DND-41 (cell line): ENCODE data around the gene OLIG1.

Experiments used
- ATAC-seq: fragments of 200-7000 bp; cut with Tn5 transposase; 3 replicates; pipeline ENCODE4 v1.9.1; 2021; ENCODE audit warnings: low read depth; ENCODE audit not compliant: insufficient read depth
- DNase-seq: peaks from one replicate; pipeline ENCODE4 v3.0.0-alpha.2; 2020
- H2AFZ ChIP-seq: 2 replicates; pipeline ENCODE4 v1.6.0; 2012; ENCODE audit warnings: low read depth, low read length
- H3K27ac ChIP-seq: 2 replicates; pipeline ENCODE4 v1.5.1; 2012; ENCODE audit warnings: low read length, inconsistent platforms
- H3K27me3 ChIP-seq: fragments of 200-600 bp; sonication (generic); 2 replicates; pipeline ENCODE4 v1.6.0; 2012; ENCODE audit warnings: low read length, mild to moderate bottlenecking, inconsistent platforms; ENCODE audit not compliant: insufficient read depth, poor library complexity
- H3K36me3 ChIP-seq: 2 replicates; pipeline ENCODE4 v1.5.1; 2012; ENCODE audit warnings: low read length, inconsistent platforms; ENCODE audit not compliant: insufficient read depth
- H3K4me1 ChIP-seq: 2 replicates; pipeline ENCODE4 v1.5.1; 2012; ENCODE audit warnings: mild to moderate bottlenecking, low read length; ENCODE audit not compliant: insufficient read depth
- H3K4me2 ChIP-seq: 2 replicates; pipeline ENCODE4 v1.6.0; 2012; ENCODE audit warnings: mild to moderate bottlenecking, moderate library complexity, low read length, inconsistent platforms; ENCODE audit not compliant: insufficient read depth
- H3K4me3 ChIP-seq, 2 experiments: fragments of 200-600 bp in 1 of 2; shearing (Covaris generic) in 1 of 2; 2 replicates each; pipeline ENCODE4 v1.5.1; 2012 to 2016; ENCODE audit warnings: inconsistent platforms in 2 of 2, low read length in 2 of 2, mild to moderate bottlenecking in 2 of 2, low read depth in 1 of 2, moderate library complexity in 1 of 2
- H3K79me2 ChIP-seq: 2 replicates; pipeline ENCODE4 v1.6.0; 2012; ENCODE audit warnings: low read length, inconsistent platforms; ENCODE audit not compliant: insufficient read depth
- H3K9ac ChIP-seq: 2 replicates; pipeline ENCODE4 v1.6.0; 2012; ENCODE audit warnings: low read depth, mild to moderate bottlenecking, inconsistent platforms, low read length, moderate library complexity
- H3K9me3 ChIP-seq: 2 replicates; pipeline ENCODE4 v1.5.1; 2012; ENCODE audit warnings: low read length, moderate library complexity, mild to moderate bottlenecking, inconsistent platforms; ENCODE audit not compliant: insufficient read depth, severe bottlenecking
- H4K20me1 ChIP-seq: 2 replicates; pipeline ENCODE4 v1.6.0; 2012; ENCODE audit warnings: low read length; ENCODE audit not compliant: insufficient read depth
- EZH2 ChIP-seq: IDR thresholded peaks from 3 replicates; pipeline ENCODE4 v1.6.1; 2012; ENCODE audit warnings: borderline replicate concordance, low read depth, mild to moderate bottlenecking, moderate library complexity, low read length, inconsistent platforms; ENCODE audit not compliant: severe bottlenecking
- TF ChIP-seq, protein P1 (sequence below): IDR thresholded peaks from 2 replicates; pipeline ENCODE4 v1.5.1; 2012; ENCODE audit warnings: borderline replicate concordance, low read length, moderate library complexity, mild to moderate bottlenecking; ENCODE audit not compliant: poor library complexity, severe bottlenecking; ENCODE audit errors: extremely low read depth

OLIG1 gene

DNA sequence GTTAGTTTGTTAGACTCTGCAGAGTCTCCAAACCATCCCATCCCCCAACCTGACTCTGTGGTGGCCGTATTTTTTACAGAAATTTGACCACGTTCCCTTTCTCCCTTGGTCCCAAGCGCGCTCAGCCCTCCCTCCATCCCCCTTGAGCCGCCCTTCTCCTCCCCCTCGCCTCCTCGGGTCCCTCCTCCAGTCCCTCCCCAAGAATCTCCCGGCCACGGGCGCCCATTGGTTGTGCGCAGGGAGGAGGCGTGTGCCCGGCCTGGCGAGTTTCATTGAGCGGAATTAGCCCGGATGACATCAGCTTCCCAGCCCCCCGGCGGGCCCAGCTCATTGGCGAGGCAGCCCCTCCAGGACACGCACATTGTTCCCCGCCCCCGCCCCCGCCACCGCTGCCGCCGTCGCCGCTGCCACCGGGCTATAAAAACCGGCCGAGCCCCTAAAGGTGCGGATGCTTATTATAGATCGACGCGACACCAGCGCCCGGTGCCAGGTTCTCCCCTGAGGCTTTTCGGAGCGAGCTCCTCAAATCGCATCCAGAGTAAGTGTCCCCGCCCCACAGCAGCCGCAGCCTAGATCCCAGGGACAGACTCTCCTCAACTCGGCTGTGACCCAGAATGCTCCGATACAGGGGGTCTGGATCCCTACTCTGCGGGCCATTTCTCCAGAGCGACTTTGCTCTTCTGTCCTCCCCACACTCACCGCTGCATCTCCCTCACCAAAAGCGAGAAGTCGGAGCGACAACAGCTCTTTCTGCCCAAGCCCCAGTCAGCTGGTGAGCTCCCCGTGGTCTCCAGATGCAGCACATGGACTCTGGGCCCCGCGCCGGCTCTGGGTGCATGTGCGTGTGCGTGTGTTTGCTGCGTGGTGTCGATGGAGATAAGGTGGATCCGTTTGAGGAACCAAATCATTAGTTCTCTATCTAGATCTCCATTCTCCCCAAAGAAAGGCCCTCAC, 44.2 kb upstream of the OLIG1 start, which contains the start of gene OLIG2:
Gene OLIG2 (plus strand): TSS at position 447 of the 954 bp plus-strand sequence. CDS start 928 bp downstream, outside the sequence.
- ATAC-seq = no peak
- H3K36me3 ChIP-seq = no peaks in the 10 kb centered on the region
- no peaks in the 10 kb centered on the region for H4K20me1 ChIP-seq
- H3K9me3 ChIP-seq = no peaks in the 10 kb centered on the region
- DNase-seq = no peak
- H3K4me2 ChIP-seq = no peak within 1 kb of the TSS
- peaks cover 23% of the 10 kb centered on the region for H3K27me3 ChIP-seq
- no peak within 1 kb of the TSS for H2AFZ ChIP-seq
- no peaks in the 10 kb centered on the region for H3K4me1 ChIP-seq
- no peak within 1 kb of the TSS for H3K4me3 ChIP-seq
- TF ChIP-seq EZH2 = no peak
- H3K27ac ChIP-seq = no peak within 1 kb of the TSS
- H3K9ac ChIP-seq = no peak within 1 kb of the TSS
- H3K79me2 ChIP-seq = no peaks in the 10 kb centered on the region

DNA sequence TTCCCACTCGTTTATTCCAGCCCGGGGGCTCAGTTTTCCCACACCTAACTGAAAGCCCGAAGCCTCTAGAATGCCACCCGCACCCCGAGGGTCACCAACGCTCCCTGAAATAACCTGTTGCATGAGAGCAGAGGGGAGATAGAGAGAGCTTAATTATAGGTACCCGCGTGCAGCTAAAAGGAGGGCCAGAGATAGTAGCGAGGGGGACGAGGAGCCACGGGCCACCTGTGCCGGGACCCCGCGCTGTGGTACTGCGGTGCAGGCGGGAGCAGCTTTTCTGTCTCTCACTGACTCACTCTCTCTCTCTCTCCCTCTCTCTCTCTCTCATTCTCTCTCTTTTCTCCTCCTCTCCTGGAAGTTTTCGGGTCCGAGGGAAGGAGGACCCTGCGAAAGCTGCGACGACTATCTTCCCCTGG, 43.5 kb upstream of the OLIG1 start:
- no peak overlapping the region for H2AFZ ChIP-seq

DNA sequence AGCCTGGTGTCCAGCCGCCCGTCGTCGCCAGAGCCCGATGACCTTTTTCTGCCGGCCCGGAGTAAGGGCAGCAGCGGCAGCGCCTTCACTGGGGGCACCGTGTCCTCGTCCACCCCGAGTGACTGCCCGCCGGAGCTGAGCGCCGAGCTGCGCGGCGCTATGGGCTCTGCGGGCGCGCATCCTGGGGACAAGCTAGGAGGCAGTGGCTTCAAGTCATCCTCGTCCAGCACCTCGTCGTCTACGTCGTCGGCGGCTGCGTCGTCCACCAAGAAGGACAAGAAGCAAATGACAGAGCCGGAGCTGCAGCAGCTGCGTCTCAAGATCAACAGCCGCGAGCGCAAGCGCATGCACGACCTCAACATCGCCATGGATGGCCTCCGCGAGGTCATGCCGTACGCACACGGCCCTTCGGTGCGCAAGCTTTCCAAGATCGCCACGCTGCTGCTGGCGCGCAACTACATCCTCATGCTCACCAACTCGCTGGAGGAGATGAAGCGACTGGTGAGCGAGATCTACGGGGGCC, 43.0 kb upstream of the OLIG1 start:
- H2AFZ ChIP-seq = no peak overlapping the region
- no peaks in the 10 kb centered on the region for H3K4me1 ChIP-seq
- H3K9me3 ChIP-seq = no peaks in the 10 kb centered on the region
- DNase-seq = no peak
- H3K4me2 ChIP-seq = no peak overlapping the region
- TF ChIP-seq EZH2 = no peak
- TF ChIP-seq, protein P1, sequence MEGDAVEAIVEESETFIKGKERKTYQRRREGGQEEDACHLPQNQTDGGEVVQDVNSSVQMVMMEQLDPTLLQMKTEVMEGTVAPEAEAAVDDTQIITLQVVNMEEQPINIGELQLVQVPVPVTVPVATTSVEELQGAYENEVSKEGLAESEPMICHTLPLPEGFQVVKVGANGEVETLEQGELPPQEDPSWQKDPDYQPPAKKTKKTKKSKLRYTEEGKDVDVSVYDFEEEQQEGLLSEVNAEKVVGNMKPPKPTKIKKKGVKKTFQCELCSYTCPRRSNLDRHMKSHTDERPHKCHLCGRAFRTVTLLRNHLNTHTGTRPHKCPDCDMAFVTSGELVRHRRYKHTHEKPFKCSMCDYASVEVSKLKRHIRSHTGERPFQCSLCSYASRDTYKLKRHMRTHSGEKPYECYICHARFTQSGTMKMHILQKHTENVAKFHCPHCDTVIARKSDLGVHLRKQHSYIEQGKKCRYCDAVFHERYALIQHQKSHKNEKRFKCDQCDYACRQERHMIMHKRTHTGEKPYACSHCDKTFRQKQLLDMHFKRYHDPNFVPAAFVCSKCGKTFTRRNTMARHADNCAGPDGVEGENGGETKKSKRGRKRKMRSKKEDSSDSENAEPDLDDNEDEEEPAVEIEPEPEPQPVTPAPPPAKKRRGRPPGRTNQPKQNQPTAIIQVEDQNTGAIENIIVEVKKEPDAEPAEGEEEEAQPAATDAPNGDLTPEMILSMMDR = no peak
- H3K27ac ChIP-seq = no peak overlapping the region
- no peak for ATAC-seq
- H3K27me3 ChIP-seq = peaks cover 13% of the 10 kb centered on the region
- H3K9ac ChIP-seq = no peak overlapping the region
- H3K36me3 ChIP-seq = no peaks in the 10 kb centered on the region
- no peaks in the 10 kb centered on the region for H3K79me2 ChIP-seq
- H3K4me3 ChIP-seq = no peak overlapping the region
- H4K20me1 ChIP-seq = no peaks in the 10 kb centered on the region

More for the DNA sequence above, 43.5 kb upstream of the OLIG1 start:
- TF ChIP-seq EZH2 = no peak
- TF ChIP-seq, protein P1 = no peak
- ATAC-seq = no peak
- no peaks in the 10 kb centered on the region for H4K20me1 ChIP-seq
- H3K27me3 ChIP-seq = peaks cover 18% of the 10 kb centered on the region
- H3K27ac ChIP-seq = no peak overlapping the region
- no peak overlapping the region for H3K4me2 ChIP-seq
- DNase-seq = no peak
- no peak overlapping the region for H3K4me3 ChIP-seq
- no peaks in the 10 kb centered on the region for H3K4me1 ChIP-seq
- no peaks in the 10 kb centered on the region for H3K79me2 ChIP-seq
- H3K9ac ChIP-seq = no peak overlapping the region
- H3K36me3 ChIP-seq = no peaks in the 10 kb centered on the region
- H3K9me3 ChIP-seq = no peaks in the 10 kb centered on the region
